HL-60 (cell line): ENCODE measurements around the gene MTHFSD.

Experiments used
- GABPA ChIP-seq: IDR thresholded peaks from 2 replicates; pipeline ENCODE4 v1.6.1; 2012; ENCODE audit warnings: low read depth
- SPI1 ChIP-seq: IDR thresholded peaks from 2 replicates; pipeline ENCODE4 v1.6.1; 2012; ENCODE audit warnings: low read depth, mild to moderate bottlenecking, borderline replicate concordance
- TF ChIP-seq, protein P1 (sequence below): IDR thresholded peaks from one replicate; pipeline ENCODE4 v1.5.1; 2011; ENCODE audit warnings: low read length, control low read depth, inconsistent platforms; ENCODE audit not compliant: insufficient read depth

DNA sequence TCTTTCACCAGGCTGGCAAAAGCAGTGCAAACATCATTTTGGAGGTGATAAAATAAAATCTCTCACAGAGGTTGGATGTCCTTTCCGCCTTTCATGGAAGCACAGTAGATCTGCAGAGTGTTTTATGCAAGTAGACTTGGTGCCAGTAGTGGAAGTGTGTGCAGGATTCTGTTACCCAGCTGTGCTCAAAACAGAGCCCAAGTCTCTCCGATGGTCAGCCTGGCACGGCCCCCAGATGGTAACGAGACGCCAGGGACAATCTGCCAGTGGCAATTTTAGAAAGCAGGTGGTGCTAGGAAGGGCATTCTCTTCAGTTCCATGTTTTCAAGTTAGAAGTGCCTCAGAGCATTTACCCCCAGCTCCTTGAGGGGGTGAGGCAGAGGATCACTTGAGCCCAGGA is 1.5 kb upstream of the MTHFSD start:
- TF ChIP-seq, protein P1, sequence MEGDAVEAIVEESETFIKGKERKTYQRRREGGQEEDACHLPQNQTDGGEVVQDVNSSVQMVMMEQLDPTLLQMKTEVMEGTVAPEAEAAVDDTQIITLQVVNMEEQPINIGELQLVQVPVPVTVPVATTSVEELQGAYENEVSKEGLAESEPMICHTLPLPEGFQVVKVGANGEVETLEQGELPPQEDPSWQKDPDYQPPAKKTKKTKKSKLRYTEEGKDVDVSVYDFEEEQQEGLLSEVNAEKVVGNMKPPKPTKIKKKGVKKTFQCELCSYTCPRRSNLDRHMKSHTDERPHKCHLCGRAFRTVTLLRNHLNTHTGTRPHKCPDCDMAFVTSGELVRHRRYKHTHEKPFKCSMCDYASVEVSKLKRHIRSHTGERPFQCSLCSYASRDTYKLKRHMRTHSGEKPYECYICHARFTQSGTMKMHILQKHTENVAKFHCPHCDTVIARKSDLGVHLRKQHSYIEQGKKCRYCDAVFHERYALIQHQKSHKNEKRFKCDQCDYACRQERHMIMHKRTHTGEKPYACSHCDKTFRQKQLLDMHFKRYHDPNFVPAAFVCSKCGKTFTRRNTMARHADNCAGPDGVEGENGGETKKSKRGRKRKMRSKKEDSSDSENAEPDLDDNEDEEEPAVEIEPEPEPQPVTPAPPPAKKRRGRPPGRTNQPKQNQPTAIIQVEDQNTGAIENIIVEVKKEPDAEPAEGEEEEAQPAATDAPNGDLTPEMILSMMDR, result no peak
- TF ChIP-seq SPI1, result no peak
- no peak for TF ChIP-seq GABPA
